Body of pancreas (tissue), 4 donors: Measurements from ENCODE around the gene STON1.

Source experiments
- CTCF ChIP-seq, 7 experiments: fragments of 450-650 bp in 4 of 7; fragments of 200-600 bp in 3 of 7; sonication (generic) in 3 of 7; IDR thresholded peaks; one replicate each; pipeline ENCODE4 v1.5.1; 2016 to 2019; ENCODE audit warnings: antibody characterized with exemption in 7 of 7
- POLR2A ChIP-seq, 3 donors: fragments of 450-650 bp; IDR thresholded peaks; one replicate each; pipeline ENCODE4 v1.6.1; 2016; ENCODE audit warnings: antibody characterized with exemption in 3 of 3, mild to moderate bottlenecking in 2 of 3

- TF ChIP-seq CTCF (IDR thresholded peaks at IDR 0.05) = no peak
- no peak for TF ChIP-seq POLR2A (IDR thresholded peaks at IDR 0.05)
Observed at GRCh38 chr2:48483506-48483905, 46.4 kb upstream of the STON1 start.
